Peyer's patch (tissue), 4 donors: Measurements from ENCODE around the gene KDM4C. TPM values are rescaled to one million over a fixed set of nuclear protein-coding genes. Genes with fewer than 3 reads are reported as not detected.
A peak's percentile ranks its signal among the peaks of the same experiment; 100 is the strongest.

Experiments used
- DNase-seq, 3 donors: peaks; one replicate each; pipeline ENCODE4 v3.0.0-alpha.2; 2017 to 2019
- H3K27ac ChIP-seq, 4 donors: fragments of 200-600 bp; sonication (generic); one replicate each; pipeline ENCODE4 v1.5.1; 2016 to 2019
- H3K27me3 ChIP-seq, 2 donors: fragments of 200-600 bp; sonication (generic); one replicate each; pipeline ENCODE4 v1.5.1; 2019
- H3K36me3 ChIP-seq, 3 donors: fragments of 200-600 bp; sonication (generic); one replicate each; pipeline ENCODE4 v1.5.1; 2016 to 2019
- H3K4me1 ChIP-seq, 4 donors: fragments of 200-600 bp; sonication (generic); one replicate each; pipeline ENCODE4 v1.5.1; 2016 to 2019
- H3K4me3 ChIP-seq, 4 donors: fragments of 200-600 bp; sonication (generic); 1 replicate in 3 of 4; 2 replicates in 1 of 4; pipeline ENCODE4 v1.5.1; 2016 to 2019; ENCODE audit warnings: mild to moderate bottlenecking in 1 of 4
- H3K9me3 ChIP-seq, 4 donors: fragments of 200-600 bp; sonication (generic); one replicate each; pipeline ENCODE4 v1.5.1; 2016 to 2019; ENCODE audit warnings: mild to moderate bottlenecking in 1 of 4
- POLR2A ChIP-seq, 2 donors: fragments of 450-650 bp; IDR thresholded peaks; one replicate each; pipeline ENCODE4 v1.5.1; 2017; ENCODE audit warnings: antibody characterized with exemption in 2 of 2, mild to moderate bottlenecking in 2 of 2, moderate library complexity in 2 of 2
- total RNA-seq, 4 donors: library from RNA; depleted of rRNA; stranded (reverse); fragments of >200 nt; gene quantifications; one replicate each; pipeline ENCODE4 v1.1.0, GENCODE V29; 2016
- TF ChIP-seq, protein P1 (sequence below), 6 experiments: fragments of 450-650 bp in 4 of 6; fragments of 200-600 bp in 2 of 6; sonication (generic) in 1 of 6; IDR thresholded peaks; one replicate each; pipeline ENCODE4 v1.5.1; 2017 to 2019; ENCODE audit warnings: antibody characterized with exemption in 6 of 6, mild to moderate bottlenecking in 3 of 6, moderate library complexity in 1 of 6

KDM4C gene
- total RNA-seq, 4 donors from 2014 or later: 90.7 to 125 (median 107) TPM

DNA sequence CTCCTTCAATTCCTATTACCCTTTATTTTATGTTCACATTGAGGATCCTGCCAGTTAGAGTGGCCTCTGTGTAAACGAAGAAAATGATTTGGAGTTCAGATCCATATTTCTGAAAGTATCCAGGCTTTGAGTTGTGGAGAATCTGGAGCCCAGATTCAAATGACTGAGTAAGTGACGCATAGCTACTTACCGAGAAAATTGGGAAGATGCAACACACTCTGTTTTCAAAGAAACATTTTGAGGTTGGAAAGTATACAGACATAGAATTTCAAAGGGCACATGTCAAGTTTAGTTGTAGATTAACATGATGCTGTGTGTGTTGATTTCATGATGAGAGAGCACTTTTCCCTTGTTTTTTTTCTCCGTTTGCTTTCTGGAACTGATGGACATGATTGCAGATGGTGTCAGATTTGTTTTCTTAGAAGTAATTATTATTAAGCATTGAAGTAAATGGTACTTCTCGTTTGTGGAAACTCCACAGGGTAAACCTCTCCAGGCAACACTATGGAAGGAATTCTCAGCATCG is 148.1 kb downstream of the KDM4C start:
- TF ChIP-seq POLR2A (IDR thresholded peaks at IDR 0.05): no peak
- TF ChIP-seq, protein P1, sequence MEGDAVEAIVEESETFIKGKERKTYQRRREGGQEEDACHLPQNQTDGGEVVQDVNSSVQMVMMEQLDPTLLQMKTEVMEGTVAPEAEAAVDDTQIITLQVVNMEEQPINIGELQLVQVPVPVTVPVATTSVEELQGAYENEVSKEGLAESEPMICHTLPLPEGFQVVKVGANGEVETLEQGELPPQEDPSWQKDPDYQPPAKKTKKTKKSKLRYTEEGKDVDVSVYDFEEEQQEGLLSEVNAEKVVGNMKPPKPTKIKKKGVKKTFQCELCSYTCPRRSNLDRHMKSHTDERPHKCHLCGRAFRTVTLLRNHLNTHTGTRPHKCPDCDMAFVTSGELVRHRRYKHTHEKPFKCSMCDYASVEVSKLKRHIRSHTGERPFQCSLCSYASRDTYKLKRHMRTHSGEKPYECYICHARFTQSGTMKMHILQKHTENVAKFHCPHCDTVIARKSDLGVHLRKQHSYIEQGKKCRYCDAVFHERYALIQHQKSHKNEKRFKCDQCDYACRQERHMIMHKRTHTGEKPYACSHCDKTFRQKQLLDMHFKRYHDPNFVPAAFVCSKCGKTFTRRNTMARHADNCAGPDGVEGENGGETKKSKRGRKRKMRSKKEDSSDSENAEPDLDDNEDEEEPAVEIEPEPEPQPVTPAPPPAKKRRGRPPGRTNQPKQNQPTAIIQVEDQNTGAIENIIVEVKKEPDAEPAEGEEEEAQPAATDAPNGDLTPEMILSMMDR (IDR thresholded peaks at IDR 0.05): no peak
- Histone ChIP-seq H3K27me3 (no peaks in the 10 kb centered on the region), H3K9me3 (no peaks in the 10 kb centered on the region), H3K4me3 (no peak overlapping the region), H3K36me3 (no peaks in the 10 kb centered on the region), H3K27ac (no peak overlapping the region), H3K4me1 (no peaks in the 10 kb centered on the region)
- no peak for DNase-seq

DNA sequence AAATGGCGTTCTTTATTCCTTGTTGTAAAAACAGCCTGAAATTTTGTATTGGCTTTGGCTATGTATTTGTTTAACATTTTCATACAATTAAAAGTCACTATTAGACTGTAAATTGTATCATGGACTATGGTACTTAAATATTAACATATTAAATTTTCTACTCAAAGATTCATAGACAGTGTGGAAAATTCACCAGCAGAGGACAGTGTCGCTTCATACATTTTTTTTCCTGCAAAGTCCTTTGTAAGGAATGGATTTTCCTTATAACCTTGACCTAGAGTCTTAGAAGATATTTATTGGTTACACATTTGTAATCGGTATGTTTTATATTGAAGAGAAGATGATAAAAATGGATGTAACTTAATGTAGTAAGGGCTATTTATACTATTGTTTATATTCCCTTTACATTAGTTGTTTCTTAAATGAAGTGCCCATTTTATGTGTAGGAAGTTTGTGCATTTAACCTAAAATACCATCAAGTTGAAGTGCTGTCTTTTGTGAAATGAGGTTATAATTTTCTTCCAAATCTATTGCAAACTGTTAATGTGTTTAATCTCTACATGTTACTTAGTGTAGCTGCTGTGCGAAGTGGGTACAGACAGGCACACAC is 150.1 kb downstream of the KDM4C start:
- TF ChIP-seq, protein P1 (IDR thresholded peaks at IDR 0.05): peak in 4 of 6 experiments; percentile 28 to 66 (median 63)
- no peak for TF ChIP-seq POLR2A (IDR thresholded peaks at IDR 0.05)
- H3K36me3 ChIP-seq: no peaks in the 10 kb centered on the region
- no peaks in the 10 kb centered on the region for H3K27me3 ChIP-seq
- no peaks in the 10 kb centered on the region for H3K9me3 ChIP-seq
- no peak overlapping the region for H3K27ac ChIP-seq
- H3K4me3 ChIP-seq: no peak overlapping the region
- no peak for DNase-seq
- no peaks in the 10 kb centered on the region for H3K4me1 ChIP-seq

DNA sequence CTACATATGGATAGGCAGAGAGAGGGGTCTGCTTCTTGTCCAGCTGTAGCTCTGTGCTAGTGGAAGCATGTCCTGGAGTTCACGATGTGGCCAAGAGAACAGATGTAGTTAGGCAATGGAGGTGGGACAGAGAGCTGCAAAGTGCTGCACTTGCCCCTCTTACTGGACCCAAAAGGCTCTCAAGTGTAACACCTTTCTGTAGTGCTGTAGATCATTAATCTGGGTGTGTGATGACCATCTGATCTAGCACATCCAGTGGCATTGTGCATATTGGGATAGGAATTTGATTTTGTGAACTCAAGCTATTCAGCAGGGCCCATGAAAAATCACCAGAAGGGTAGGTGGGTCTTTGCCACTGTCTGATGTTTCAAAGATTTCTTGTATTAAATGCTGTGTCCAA is 151.4 kb downstream of the KDM4C start:
- DNase-seq: no peak
- no peak overlapping the region for H3K4me3 ChIP-seq
- TF ChIP-seq, protein P1 (IDR thresholded peaks at IDR 0.05): no peak
- no peak for TF ChIP-seq POLR2A (IDR thresholded peaks at IDR 0.05)
- H3K4me1 ChIP-seq: no peaks in the 10 kb centered on the region
- H3K36me3 ChIP-seq: no peaks in the 10 kb centered on the region
- no peaks in the 10 kb centered on the region for H3K9me3 ChIP-seq
- H3K27ac ChIP-seq: no peak overlapping the region
- H3K27me3 ChIP-seq: no peaks in the 10 kb centered on the region

DNA sequence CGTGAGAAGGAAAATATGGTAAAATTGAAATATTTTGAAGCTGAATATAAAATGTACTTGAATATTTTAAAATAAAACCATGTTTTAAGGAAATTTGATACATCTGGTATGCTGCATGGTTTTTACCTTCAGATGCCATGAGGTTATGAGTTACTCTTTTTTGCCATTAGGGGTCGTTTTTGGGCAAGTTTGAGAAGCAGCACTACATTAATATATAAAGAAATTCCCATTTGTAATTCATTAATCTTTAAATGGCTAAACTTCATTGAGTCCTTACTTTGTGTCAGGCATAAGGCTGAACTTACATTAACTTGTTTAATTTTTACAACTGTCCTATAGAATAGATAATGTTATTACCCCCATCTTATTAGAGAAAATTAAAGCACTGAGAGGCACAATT is 152.3 kb downstream of the KDM4C start:
- H3K4me3 ChIP-seq: no peak overlapping the region
- H3K9me3 ChIP-seq: no peaks in the 10 kb centered on the region
- no peaks in the 10 kb centered on the region for H3K27me3 ChIP-seq
- no peaks in the 10 kb centered on the region for H3K4me1 ChIP-seq
- H3K27ac ChIP-seq: no peak overlapping the region
- H3K36me3 ChIP-seq: no peaks in the 10 kb centered on the region
- TF ChIP-seq, protein P1 (IDR thresholded peaks at IDR 0.05): peak in 2 of 6 experiments; percentile 9 to 12
- TF ChIP-seq POLR2A (IDR thresholded peaks at IDR 0.05): no peak
- no peak for DNase-seq

DNA sequence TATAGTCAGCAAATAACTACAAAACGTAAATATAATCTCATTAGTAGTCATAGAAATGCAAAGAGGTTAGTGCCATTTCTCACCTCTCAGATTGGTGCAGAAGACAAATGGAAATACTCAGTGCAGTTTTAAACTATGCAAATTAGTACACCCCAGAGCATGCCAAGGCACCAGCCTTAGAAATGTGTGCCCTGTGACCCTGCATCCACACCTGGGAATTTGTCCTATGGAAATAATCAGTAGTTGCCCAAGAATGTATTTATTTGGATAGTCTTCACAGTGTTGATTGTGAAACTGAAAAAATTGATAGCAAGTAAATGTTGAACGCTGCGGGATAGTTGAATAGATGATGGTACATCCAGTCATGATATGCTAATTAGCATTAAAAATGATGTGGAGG is 152.7 kb downstream of the KDM4C start:
- no peaks in the 10 kb centered on the region for H3K4me1 ChIP-seq
- H3K27ac ChIP-seq: no peak overlapping the region
- no peaks in the 10 kb centered on the region for H3K36me3 ChIP-seq
- DNase-seq: no peak
- TF ChIP-seq POLR2A (IDR thresholded peaks at IDR 0.05): no peak
- TF ChIP-seq, protein P1 (IDR thresholded peaks at IDR 0.05): no peak
- H3K9me3 ChIP-seq: no peaks in the 10 kb centered on the region
- no peak overlapping the region for H3K4me3 ChIP-seq
- no peaks in the 10 kb centered on the region for H3K27me3 ChIP-seq
